Measurements from ENCODE around the gene PEAK1.
A peak's percentile ranks its signal among the peaks of the same experiment; 100 is the strongest.

The PEAK1 gene

GRCh38 chr15:77419836-77420609 is at the start of gene PEAK1:
TSS of gene PEAK1 (minus strand) at chr15:77420104. CDS start at chr15:77181926, 238,178 bp downstream.
- H3K36me3 ChIP-seq, result no peaks in the 10 kb centered on the region
- no peaks in the 10 kb centered on the region for H3K9me3 ChIP-seq
- H3K27ac ChIP-seq, result peak within 1 kb of the TSS; percentile 93 to 95
- peak; percentile 100 for DNase-seq
- peak within 1 kb of the TSS; percentile 91 to 96 for H3K4me3 ChIP-seq
- peaks cover 0 to 56% (median 28%) of the 10 kb centered on the region in 4 donors for H3K4me1 ChIP-seq
- no peaks in the 10 kb centered on the region for H3K27me3 ChIP-seq
- no peak for TF ChIP-seq CTCF (IDR thresholded peaks at IDR 0.05)
- intact Hi-C loops (cut with DNase I; ENCODE audit: low total_unique reads), result loop anchor here (10.0 kb wide), 1 partner anchor 75 kb away; no protein-coding TSS in a partner anchor

- no peak overlapping the region for H3K27ac ChIP-seq
- H3K27me3 ChIP-seq, result no peaks in the 10 kb centered on the region
- TF ChIP-seq CTCF (IDR thresholded peaks at IDR 0.05), result no peak
- no peak overlapping the region for H3K4me3 ChIP-seq
- H3K9me3 ChIP-seq, result no peaks in the 10 kb centered on the region
- H3K36me3 ChIP-seq, result peaks cover 31 to 63% (median 55%) of the 10 kb centered on the region in 3 donors
- no peak for DNase-seq
- no peaks in the 10 kb centered on the region for H3K4me1 ChIP-seq
- intact Hi-C loops (cut with DNase I; ENCODE audit: low total_unique reads), result no loop called here
Observed at GRCh38 chr15:77468896-77469295, 49.0 kb upstream of the PEAK1 start.

GRCh38 chr15:77466521-77466920 is 46.6 kb upstream of the PEAK1 start:
- DNase-seq, result no peak
- intact Hi-C loops (cut with DNase I; ENCODE audit: low total_unique reads), result no loop called here

GRCh38 chr15:77464129-77464865 is 44.4 kb upstream of the PEAK1 start:
- H3K27ac ChIP-seq, result no peak overlapping the region
- peaks cover 24 to 43% (median 34%) of the 10 kb centered on the region in 3 donors for H3K36me3 ChIP-seq
- no peaks in the 10 kb centered on the region for H3K27me3 ChIP-seq
- no peaks in the 10 kb centered on the region for H3K4me1 ChIP-seq
- H3K9me3 ChIP-seq, result no peaks in the 10 kb centered on the region
- no peak overlapping the region for H3K4me3 ChIP-seq
- intact Hi-C loops (cut with DNase I; ENCODE audit: low total_unique reads), result no loop called here
- DNase-seq, result no peak
- TF ChIP-seq CTCF (IDR thresholded peaks at IDR 0.05), result no peak

More at GRCh38 chr15:77466521-77466920, 46.6 kb upstream of the PEAK1 start:
- Histone ChIP-seq H3K4me3 (no peak overlapping the region), H3K27ac (no peak overlapping the region), H3K9me3 (no peaks in the 10 kb centered on the region), H3K4me1 (no peaks in the 10 kb centered on the region), H3K36me3 (peaks cover 24 to 50% (median 44%) of the 10 kb centered on the region in 3 donors), H3K27me3 (no peaks in the 10 kb centered on the region)
- TF ChIP-seq CTCF (IDR thresholded peaks at IDR 0.05), result no peak

GRCh38 chr15:77461486-77461885 is 41.6 kb upstream of the PEAK1 start:
- Histone ChIP-seq H3K27ac (no peak overlapping the region), H3K9me3 (no peaks in the 10 kb centered on the region), H3K4me3 (no peak overlapping the region), H3K4me1 (peaks cover 0 to 19% (median 6%) of the 10 kb centered on the region in 4 donors), H3K36me3 (peaks cover 13 to 28% (median 21%) of the 10 kb centered on the region in 3 donors), H3K27me3 (no peaks in the 10 kb centered on the region)
- intact Hi-C loops (cut with DNase I; ENCODE audit: low total_unique reads), result no loop called here
- no peak for TF ChIP-seq CTCF (IDR thresholded peaks at IDR 0.05)
- DNase-seq, result no peak

Data from tibial artery (tissue), 4 donors.